HCT116 (cell line): ENCODE results near the gene A3GALT2. TPM values are rescaled to one million over a fixed set of nuclear protein-coding genes. Genes with fewer than 3 reads are reported as not detected.
"Not testable (repeated sequence)": the region's sequence is repeated elsewhere in the genome, so short reads cannot be mapped to it uniquely, and the experiment has no call there.

Source experiments
- ATAC-seq: fragments of 200-7000 bp; cut with Tn5 transposase; 2 replicates; pipeline ENCODE4 v1.9.1; 2020; ENCODE audit warnings: mild to moderate bottlenecking, moderate library complexity
- BruUV-seq: library from RNA; stranded (reverse); fragments of 400-500 nt; replicated peaks from 2 replicates; lab custom pipeline; 2021; lab: Mats Ljungman, UMichigan
- CTCF ChIA-PET: fragments of 300-600 bp; sonication (Branson Sonifier 250); formaldehyde crosslinking; loops from one replicate; lab custom pipeline; 2021; ENCODE audit warnings: antibody characterized with exemption; lab: Charles Lee
- POLR2A ChIA-PET: fragments of 300-600, 350-600 bp; sonication (Branson Sonifier 250); formaldehyde crosslinking; loops from one replicate; lab custom pipeline; 2021; ENCODE audit warnings: antibody characterized with exemption; lab: Charles Lee
- RAD21 ChIA-PET, 2 experiments: fragments of 300-600 bp; sonication (Branson Sonifier 250); formaldehyde crosslinking; loops; one replicate each; lab custom pipeline; 2023; ENCODE audit warnings: low total read pairs in 2 of 2; ENCODE audit not compliant: uncharacterized antibody in 2 of 2, unreplicated experiment in 2 of 2, low non-redundant PET in 1 of 2; lab: Charles Lee
- DNase-seq: peaks from one replicate; pipeline ENCODE4 v3.0.0-alpha.2; 2010; ENCODE audit warnings: low read depth, low spot score
- H2AFZ ChIP-seq: fragments of 200-600 bp; shearing (Covaris generic), sonication (generic); 2 replicates; pipeline ENCODE4 v1.6.1; 2017; ENCODE audit warnings: low read depth, mixed run types, mixed read lengths, antibody characterized with exemption, low read length; ENCODE audit not compliant: poor library complexity, severe bottlenecking
- H3K27ac ChIP-seq: 2 replicates; pipeline ENCODE4 v1.5.1; 2012; ENCODE audit warnings: low read depth, low read length
- H3K27me3 ChIP-seq: fragments of 200-600 bp; sonication (generic); 2 replicates; pipeline ENCODE4 v1.6.1; 2016; ENCODE audit warnings: mixed run types, low read length, mixed read lengths; ENCODE audit not compliant: insufficient read depth
- H3K36me3 ChIP-seq, 2 experiments: fragments of 200-500 bp in 1 of 2; fragments of 200-600 bp in 1 of 2; sonication (Bioruptor generic) in 1 of 2; sonication (generic) in 1 of 2; 2 replicates each; pipeline versions ENCODE4 v1.5.1 to v1.6.1; 2014 to 2016; ENCODE audit warnings: low read length in 2 of 2, inconsistent platforms in 1 of 2, mixed read lengths in 1 of 2, mixed run types in 1 of 2; ENCODE audit not compliant: insufficient read depth in 2 of 2, control insufficient read depth in 1 of 2
- H3K4me1 ChIP-seq, 2 experiments: fragments of 200-600 bp in 1 of 2; sonication (generic) in 1 of 2; 2 replicates each; pipeline versions ENCODE4 v1.5.1 to v1.6.1; 2012 to 2017; ENCODE audit warnings: low read length in 2 of 2, inconsistent platforms in 1 of 2, mild to moderate bottlenecking in 1 of 2, mixed read lengths in 1 of 2, mixed run types in 1 of 2, moderate library complexity in 1 of 2; ENCODE audit not compliant: insufficient read depth in 2 of 2, control insufficient read depth in 1 of 2
- H3K4me2 ChIP-seq: fragments of 200-600 bp; sonication (generic); 2 replicates; pipeline ENCODE4 v1.6.1; 2017; ENCODE audit warnings: mixed run types, low read length, mixed read lengths
- H3K4me3 ChIP-seq, 2 experiments: fragments of 200-600 bp in 1 of 2; sonication (generic) in 1 of 2; replicated peaks in 1 of 2; 2 replicates each; pipeline ENCODE4 v1.5.1; 2011 to 2016; ENCODE audit warnings: low read length in 2 of 2, control low read depth in 1 of 2, low read depth in 1 of 2, mild to moderate bottlenecking in 1 of 2, mixed read lengths in 1 of 2, mixed run types in 1 of 2
- H3K79me2 ChIP-seq: fragments of 200-600 bp; sonication (generic); 2 replicates; pipeline ENCODE4 v1.6.1; 2017; ENCODE audit warnings: mild to moderate bottlenecking, mixed run types, low read length, moderate library complexity, mixed read lengths; ENCODE audit not compliant: insufficient read depth
- H3K9ac ChIP-seq: fragments of 200-600 bp; sonication (generic); 2 replicates; pipeline ENCODE4 v1.6.1; 2016; ENCODE audit warnings: low read length, mixed read lengths
- H3K9me2 ChIP-seq: fragments of 200-600 bp; sonication (generic), shearing (Covaris generic); 2 replicates; pipeline ENCODE4 v1.6.1; 2017; ENCODE audit warnings: mixed run types, mild to moderate bottlenecking, moderate library complexity; ENCODE audit not compliant: insufficient read depth
- H3K9me3 ChIP-seq, 2 experiments: fragments of 200-500 bp in 1 of 2; fragments of 200-600 bp in 1 of 2; sonication (Bioruptor generic) in 1 of 2; sonication (generic) in 1 of 2; 2 replicates each; pipeline ENCODE4 v1.6.1; 2014 to 2017; ENCODE audit warnings: low read length in 2 of 2, mixed read lengths in 2 of 2, inconsistent platforms in 1 of 2, low read depth in 1 of 2, mild to moderate bottlenecking in 1 of 2, mixed run types in 1 of 2, moderate library complexity in 1 of 2; ENCODE audit not compliant: control insufficient read depth in 1 of 2, insufficient read depth in 1 of 2
- H4K20me1 ChIP-seq: fragments of 200-600 bp; sonication (generic), shearing (Covaris generic); 2 replicates; pipeline ENCODE4 v1.6.1; 2017; ENCODE audit warnings: mixed run types, mild to moderate bottlenecking, moderate library complexity; ENCODE audit not compliant: insufficient read depth
- ELF1 ChIP-seq: IDR thresholded peaks from 2 replicates; pipeline ENCODE4 v1.6.1; 2012; ENCODE audit warnings: low read depth, borderline replicate concordance
- EZH2 ChIP-seq: fragments of 200-600 bp; sonication (generic); IDR thresholded peaks from 2 replicates; pipeline ENCODE4 v1.6.1; 2017; ENCODE audit warnings: antibody characterized with exemption, mixed run types
- EZH2phosphoT487 ChIP-seq: fragments of 200-600 bp; IDR thresholded peaks from 2 replicates; pipeline ENCODE4 v1.6.1; 2018; ENCODE audit warnings: antibody characterized with exemption, borderline replicate concordance
- JUND ChIP-seq: IDR thresholded peaks from 2 replicates; pipeline ENCODE4 v1.6.1; 2012
- POLR2A ChIP-seq: IDR thresholded peaks from 2 replicates; pipeline ENCODE4 v1.7.0; 2011; ENCODE audit warnings: borderline replicate concordance; ENCODE audit not compliant: insufficient read depth, insufficient read length; ENCODE audit errors: extremely low read depth
- POLR2AphosphoS5 ChIP-seq: IDR thresholded peaks from 2 replicates; pipeline ENCODE4 v1.6.1; 2011; ENCODE audit warnings: mild to moderate bottlenecking, low read depth, low read length, moderate library complexity
- SP1 ChIP-seq: IDR thresholded peaks from 2 replicates; pipeline ENCODE4 v1.6.1; 2012; ENCODE audit warnings: low read depth
- SRF ChIP-seq: IDR thresholded peaks from 2 replicates; pipeline ENCODE4 v1.6.1; 2012; ENCODE audit warnings: low read depth
- TCF7L2 ChIP-seq: IDR thresholded peaks from 2 replicates; pipeline ENCODE4 v1.7.0; 2011; ENCODE audit warnings: borderline replicate concordance, inconsistent platforms; ENCODE audit not compliant: insufficient read depth, insufficient read length; ENCODE audit errors: extremely low read depth
- ZFX ChIP-seq: fragments of 450-650 bp; IDR thresholded peaks from 2 replicates; pipeline ENCODE4 v1.6.1; 2017
- intact Hi-C: fragments of 100-400 bp; cut with micrococcal nuclease; formaldehyde crosslinking; loops from 2 replicates; pipeline ENCODE4 v1.10.0; 2022
- total RNA-seq: library from RNA; stranded (reverse); gene quantifications from one replicate; pipeline ENCODE4 v1.2.1, GENCODE V29; 2021; ENCODE audit not compliant: unreplicated experiment
- TF ChIP-seq, protein P1 (sequence below), 3 experiments: fragments of 200-600 bp in 1 of 3; sonication (generic) in 1 of 3; IDR thresholded peaks in 2 of 3; conservative IDR thresholded peaks in 1 of 3; 2 replicates each; pipeline ENCODE4 v1.5.1; 2012 to 2017; ENCODE audit warnings: low read depth in 2 of 3, low read length in 2 of 3, antibody characterized with exemption in 1 of 3, borderline replicate concordance in 1 of 3, control low read depth in 1 of 3, mild to moderate bottlenecking in 1 of 3, mixed read lengths in 1 of 3, mixed run types in 1 of 3, moderate library complexity in 1 of 3; ENCODE audit not compliant: insufficient read depth in 1 of 3
- TF ChIP-seq, protein P2 (sequence below): IDR thresholded peaks from 2 replicates; pipeline ENCODE4 v1.6.1; 2012
- TF ChIP-seq, protein P3 (sequence below): IDR thresholded peaks from 2 replicates; pipeline ENCODE4 v1.6.1; 2012; ENCODE audit warnings: low read depth

A3GALT2 gene
- total RNA-seq, 1 experiment from 2014 or later, result not detected

DNA sequence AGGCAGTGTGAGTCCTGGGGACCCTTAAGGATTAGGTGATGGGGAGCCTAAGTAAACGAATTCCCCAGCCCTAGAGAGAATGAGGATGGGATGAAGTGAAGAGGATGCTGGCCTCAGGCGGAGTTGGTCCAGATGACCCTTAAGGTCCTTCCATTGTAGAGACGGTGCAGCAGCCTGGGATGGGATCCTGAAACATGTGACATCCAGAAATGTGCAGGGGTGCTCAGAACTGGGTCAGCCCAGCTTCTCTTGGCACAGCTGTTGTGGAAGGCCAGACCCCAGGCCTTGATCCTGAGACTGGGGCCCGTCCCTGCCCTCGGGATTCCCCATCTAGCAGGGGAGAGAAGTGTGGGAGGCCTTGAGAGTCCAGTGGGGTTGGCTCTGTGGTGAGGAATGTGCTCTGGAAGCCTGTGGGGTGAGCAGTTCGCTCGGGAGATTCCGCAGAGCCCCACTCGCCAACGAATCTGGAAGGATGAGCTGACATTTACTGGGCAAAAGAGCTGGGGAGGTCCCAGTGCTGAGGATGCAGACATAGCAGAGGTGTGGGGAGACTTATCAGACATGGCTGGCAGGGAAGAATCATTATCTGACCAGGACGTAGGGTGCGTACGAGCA is 28.1 kb downstream of the A3GALT2 start:
- Histone ChIP-seq H3K79me2 (no peaks in the 10 kb centered on the region), H2AFZ (no peak overlapping the region), H4K20me1 (no peaks in the 10 kb centered on the region), H3K4me3 (no peak overlapping the region), H3K36me3 (no peaks in the 10 kb centered on the region), H3K9me3 (no peaks in the 10 kb centered on the region), H3K9me2 (no peaks in the 10 kb centered on the region), H3K9ac (no peak overlapping the region), H3K27ac (no peak overlapping the region), H3K4me1 (no peaks in the 10 kb centered on the region), H3K4me2 (no peak overlapping the region), H3K27me3 (no peaks in the 10 kb centered on the region)
- ChIA-PET CTCF (interaction anchor here (0.8 kb wide), 1 partner anchor 320 kb away, joined by 3 read pairs; no protein-coding TSS in a partner anchor), POLR2A (no interaction called here), RAD21 (no interaction called here)
- TF ChIP-seq EZH2 (no peak), EZH2phosphoT487 (no peak), SRF (no peak), SP1 (no peak), POLR2A (no peak), POLR2AphosphoS5 (no peak), JUND (no peak), TCF7L2 (no peak), ZFX (no peak), ELF1 (no peak)
- TF ChIP-seq, protein P1, sequence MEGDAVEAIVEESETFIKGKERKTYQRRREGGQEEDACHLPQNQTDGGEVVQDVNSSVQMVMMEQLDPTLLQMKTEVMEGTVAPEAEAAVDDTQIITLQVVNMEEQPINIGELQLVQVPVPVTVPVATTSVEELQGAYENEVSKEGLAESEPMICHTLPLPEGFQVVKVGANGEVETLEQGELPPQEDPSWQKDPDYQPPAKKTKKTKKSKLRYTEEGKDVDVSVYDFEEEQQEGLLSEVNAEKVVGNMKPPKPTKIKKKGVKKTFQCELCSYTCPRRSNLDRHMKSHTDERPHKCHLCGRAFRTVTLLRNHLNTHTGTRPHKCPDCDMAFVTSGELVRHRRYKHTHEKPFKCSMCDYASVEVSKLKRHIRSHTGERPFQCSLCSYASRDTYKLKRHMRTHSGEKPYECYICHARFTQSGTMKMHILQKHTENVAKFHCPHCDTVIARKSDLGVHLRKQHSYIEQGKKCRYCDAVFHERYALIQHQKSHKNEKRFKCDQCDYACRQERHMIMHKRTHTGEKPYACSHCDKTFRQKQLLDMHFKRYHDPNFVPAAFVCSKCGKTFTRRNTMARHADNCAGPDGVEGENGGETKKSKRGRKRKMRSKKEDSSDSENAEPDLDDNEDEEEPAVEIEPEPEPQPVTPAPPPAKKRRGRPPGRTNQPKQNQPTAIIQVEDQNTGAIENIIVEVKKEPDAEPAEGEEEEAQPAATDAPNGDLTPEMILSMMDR (IDR thresholded peaks at IDR 0.05 in 2 of 3, conservative IDR thresholded peaks at IDR 0.05 in 1 of 3; ENCODE audit: borderline replicate concordance in 1 of 3, insufficient read depth in 1 of 3, low read depth in 2 of 3, low read length in 2 of 3), result no peak
- TF ChIP-seq, protein P2, sequence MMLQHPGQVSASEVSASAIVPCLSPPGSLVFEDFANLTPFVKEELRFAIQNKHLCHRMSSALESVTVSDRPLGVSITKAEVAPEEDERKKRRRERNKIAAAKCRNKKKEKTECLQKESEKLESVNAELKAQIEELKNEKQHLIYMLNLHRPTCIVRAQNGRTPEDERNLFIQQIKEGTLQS, result no peak
- TF ChIP-seq, protein P3, sequence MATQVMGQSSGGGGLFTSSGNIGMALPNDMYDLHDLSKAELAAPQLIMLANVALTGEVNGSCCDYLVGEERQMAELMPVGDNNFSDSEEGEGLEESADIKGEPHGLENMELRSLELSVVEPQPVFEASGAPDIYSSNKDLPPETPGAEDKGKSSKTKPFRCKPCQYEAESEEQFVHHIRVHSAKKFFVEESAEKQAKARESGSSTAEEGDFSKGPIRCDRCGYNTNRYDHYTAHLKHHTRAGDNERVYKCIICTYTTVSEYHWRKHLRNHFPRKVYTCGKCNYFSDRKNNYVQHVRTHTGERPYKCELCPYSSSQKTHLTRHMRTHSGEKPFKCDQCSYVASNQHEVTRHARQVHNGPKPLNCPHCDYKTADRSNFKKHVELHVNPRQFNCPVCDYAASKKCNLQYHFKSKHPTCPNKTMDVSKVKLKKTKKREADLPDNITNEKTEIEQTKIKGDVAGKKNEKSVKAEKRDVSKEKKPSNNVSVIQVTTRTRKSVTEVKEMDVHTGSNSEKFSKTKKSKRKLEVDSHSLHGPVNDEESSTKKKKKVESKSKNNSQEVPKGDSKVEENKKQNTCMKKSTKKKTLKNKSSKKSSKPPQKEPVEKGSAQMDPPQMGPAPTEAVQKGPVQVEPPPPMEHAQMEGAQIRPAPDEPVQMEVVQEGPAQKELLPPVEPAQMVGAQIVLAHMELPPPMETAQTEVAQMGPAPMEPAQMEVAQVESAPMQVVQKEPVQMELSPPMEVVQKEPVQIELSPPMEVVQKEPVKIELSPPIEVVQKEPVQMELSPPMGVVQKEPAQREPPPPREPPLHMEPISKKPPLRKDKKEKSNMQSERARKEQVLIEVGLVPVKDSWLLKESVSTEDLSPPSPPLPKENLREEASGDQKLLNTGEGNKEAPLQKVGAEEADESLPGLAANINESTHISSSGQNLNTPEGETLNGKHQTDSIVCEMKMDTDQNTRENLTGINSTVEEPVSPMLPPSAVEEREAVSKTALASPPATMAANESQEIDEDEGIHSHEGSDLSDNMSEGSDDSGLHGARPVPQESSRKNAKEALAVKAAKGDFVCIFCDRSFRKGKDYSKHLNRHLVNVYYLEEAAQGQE, result no peak
- ATAC-seq, result no peak
- no TSS peak for BruUV-seq
- no peak for DNase-seq
- intact Hi-C loops, result no loop called here

DNA sequence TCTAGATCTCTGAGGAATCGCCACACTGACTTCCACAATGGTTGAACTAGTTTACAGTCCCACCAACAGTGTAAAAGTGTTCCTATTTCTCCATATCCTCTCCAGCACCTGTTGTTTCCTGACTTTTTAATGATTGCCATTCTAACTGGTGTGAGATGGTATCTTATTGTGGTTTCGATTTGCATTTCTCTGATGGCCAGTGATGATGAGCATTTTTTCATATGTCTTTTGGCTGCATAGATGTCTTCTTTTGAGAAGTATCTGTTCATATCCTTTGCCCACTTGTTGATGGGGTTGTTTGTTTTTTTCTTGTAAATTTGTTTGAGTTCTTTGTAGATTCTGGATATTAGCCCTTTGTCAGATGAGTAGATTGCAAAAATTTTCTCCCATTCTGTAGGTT is 30.3 kb downstream of the A3GALT2 start:
- DNase-seq, H3K9me2 ChIP-seq, H3K9me3 ChIP-seq, H4K20me1 ChIP-seq, H3K27me3 ChIP-seq, H3K4me1 ChIP-seq, CTCF ChIA-PET, H3K4me2 ChIP-seq, H3K79me2 ChIP-seq, ATAC-seq, POLR2A ChIA-PET, H3K36me3 ChIP-seq, BruUV-seq, RAD21 ChIA-PET, intact Hi-C loops, H3K27ac ChIP-seq, H3K9ac ChIP-seq, H3K4me3 ChIP-seq, H2AFZ ChIP-seq: not testable (repeated sequence)
